Stimulated activated CD4-positive, alpha-beta T cell treated with anti-CD3 and anti-CD28 coated beads, Interleukin-4, amount 100 ng/mL, for 4 hours (primary cell): Measurements from ENCODE around the gene PCSK1N.
"Not testable (repeated sequence)": the region's sequence is repeated elsewhere in the genome, so short reads cannot be mapped to it uniquely, and the experiment has no call there.

Experiments
- DNase-seq, 2 experiments: peaks; one replicate each; pipeline ENCODE4 v3.0.0-alpha.2; 2020

Gene PCSK1N

DNA sequence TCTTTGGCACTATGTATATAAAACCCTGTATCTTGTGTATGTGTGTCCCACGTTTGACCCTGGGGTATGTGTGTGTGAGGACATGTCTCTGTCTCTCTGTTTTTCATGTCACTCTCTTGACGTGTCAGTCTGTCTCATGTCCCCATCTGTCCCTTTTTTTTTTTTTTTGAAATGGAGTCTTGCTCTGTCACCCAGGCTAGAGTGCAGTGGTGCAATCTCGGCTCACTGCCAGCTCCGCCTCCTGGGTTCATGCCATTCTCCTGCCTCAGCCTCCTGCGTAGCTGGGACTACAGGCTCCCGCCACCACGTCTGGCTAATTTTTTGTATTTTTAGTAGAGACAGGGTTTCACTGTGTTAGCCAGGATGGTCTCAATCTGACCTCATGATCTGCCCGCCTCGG lies 16.0 kb downstream of the PCSK1N start:
- not testable (repeated sequence) for DNase-seq

DNA sequence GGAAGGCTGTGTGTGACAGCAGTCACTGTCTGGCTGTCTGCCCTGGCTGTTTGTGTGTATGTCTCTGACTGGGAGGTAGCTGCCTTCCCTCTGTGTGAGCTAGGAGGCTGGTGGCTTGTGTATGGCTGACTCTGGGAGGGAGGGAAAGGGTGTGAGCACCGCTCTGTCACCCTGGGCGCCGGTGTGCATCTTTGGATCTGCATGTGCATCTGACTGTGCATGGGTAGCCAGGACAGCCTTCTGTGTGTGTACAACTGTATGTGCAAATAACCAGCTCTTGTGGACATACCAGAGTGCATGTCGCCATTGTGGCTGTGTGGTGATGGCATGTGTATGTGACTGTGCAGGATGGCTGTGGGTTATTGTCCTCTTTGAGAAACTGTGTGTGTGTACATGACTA lies 16.5 kb downstream of the PCSK1N start:
- no peak for DNase-seq

DNA sequence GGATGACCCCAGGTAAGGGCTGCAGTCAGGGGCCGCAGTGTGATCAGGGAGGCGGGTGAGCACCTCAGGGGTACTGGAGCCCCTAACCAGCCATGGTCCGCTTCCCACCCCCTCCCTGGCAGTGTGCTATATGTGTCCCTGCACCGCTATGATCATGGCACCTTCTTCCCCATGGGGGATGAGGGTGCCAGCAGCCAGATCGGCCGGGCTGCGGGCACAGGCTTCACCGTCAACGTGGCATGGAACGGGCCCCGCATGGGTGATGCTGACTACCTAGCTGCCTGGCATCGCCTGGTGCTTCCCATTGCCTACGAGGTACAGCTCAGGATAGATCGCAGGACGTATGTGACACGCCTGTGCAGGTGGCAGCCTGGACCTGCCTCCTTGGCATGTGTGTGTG lies 17.3 kb downstream of the PCSK1N start:
- no peak for DNase-seq

DNA sequence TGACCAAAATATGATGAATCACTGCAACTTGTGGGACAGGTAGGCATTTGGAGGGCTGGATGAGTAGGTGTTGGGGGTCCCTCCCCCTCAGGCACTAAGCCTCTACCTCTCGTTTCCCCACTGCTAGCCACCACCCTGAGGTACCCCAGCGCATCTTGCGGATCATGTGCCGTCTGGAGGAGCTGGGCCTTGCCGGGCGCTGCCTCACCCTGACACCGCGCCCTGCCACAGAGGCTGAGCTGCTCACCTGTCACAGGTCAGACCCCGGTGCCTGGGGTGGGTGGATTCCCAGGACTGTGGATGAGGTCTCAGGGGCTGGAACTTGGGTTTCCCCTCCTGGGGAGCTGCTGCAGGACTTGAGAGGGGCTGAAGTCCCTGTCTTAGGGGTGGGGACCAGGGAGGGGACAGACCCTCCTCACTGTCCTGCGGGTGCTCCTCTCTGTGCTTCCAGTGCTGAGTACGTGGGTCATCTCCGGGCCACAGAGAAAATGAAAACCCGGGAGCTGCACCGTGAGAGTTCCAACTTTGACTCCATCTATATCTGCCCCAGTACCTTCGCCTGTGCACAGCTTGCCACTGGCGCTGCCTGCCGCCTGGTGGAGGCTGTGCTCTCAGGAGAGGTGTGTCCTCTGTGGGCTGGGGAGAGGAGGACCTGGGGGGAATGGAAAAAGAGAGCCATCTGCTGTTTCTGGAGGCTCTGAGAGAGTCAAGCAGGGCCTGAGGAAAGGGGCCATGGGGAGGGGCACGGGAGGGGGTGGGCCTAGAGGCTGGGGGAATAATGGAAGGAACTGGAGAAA lies 19.2 kb downstream of the PCSK1N start:
- DNase-seq: no peak

DNA sequence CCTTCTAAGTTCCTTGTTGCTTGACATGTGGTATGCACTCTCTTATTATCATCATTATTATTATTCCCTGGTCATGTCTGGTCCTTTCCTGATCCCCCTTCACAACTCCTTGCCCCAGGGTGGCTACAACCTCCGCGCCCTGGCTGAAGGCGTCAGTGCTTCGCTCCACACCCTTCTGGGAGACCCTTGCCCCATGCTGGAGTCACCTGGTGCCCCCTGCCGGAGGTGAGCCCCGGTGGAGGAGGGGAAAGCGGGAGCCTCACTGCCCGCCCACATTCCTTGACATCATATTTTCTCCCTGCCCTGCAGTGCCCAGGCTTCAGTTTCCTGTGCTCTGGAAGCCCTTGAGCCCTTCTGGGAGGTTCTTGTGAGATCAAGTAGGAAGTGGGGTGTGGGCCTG lies 20.1 kb downstream of the PCSK1N start:
- DNase-seq: no peak

DNA sequence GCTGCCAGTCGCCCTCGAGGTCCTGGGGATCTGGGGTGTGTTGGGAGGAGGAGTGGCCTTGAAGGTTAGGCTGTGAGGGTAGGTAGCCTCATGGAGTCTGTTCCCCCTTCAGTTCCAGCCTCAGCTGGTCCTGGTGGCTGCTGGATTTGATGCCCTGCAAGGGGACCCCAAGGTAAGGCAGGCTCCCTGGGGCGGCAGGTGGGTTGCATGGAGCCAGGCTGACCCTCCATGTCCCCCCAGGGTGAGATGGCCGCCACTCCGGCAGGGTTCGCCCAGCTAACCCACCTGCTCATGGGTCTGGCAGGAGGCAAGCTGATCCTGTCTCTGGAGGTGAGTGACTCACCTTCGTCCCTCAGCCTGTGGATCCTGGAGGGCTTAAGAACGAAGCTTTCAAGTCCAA lies 20.7 kb downstream of the PCSK1N start:
- DNase-seq: no peak

DNA sequence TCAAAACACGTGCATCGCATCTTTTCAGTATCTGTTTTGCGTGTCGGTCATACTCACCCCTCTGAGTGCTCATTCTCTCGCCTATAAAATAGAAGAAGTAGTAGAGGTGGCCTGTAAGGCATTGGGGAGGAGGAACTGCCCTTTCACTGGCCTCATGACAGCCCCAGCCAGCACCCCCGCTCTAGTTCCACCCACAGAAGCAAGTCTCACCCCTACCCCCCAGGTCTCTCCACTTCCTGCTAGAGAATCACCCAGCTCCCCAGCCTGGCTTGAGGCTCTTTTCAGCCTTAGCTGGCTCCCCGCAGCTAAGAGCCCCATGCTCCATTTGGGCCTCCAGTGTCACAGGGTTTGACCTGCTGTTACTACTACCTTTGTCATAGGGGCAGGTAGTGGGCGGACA lies 21.8 kb downstream of the PCSK1N start:
- DNase-seq: no peak

DNA sequence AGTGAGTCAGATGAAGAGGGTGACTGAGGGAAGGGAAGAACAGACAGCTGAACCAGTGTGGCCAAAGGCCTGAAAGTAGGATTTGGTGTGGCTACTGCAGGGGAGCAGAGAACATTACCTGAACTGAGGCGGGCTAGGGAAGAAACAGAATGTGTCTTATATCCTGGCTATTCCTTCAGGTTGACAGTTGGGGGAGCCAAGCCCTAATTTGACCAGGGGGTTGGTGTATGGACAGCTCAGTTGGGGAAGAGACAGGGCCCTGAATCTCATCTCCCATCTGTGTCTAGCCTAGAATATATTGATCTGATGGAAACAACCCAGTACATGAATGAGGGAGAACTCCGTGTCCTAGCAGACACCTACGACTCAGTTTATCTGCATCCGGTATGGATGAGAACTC lies 29.3 kb downstream of the PCSK1N start:
- DNase-seq: no peak

DNA sequence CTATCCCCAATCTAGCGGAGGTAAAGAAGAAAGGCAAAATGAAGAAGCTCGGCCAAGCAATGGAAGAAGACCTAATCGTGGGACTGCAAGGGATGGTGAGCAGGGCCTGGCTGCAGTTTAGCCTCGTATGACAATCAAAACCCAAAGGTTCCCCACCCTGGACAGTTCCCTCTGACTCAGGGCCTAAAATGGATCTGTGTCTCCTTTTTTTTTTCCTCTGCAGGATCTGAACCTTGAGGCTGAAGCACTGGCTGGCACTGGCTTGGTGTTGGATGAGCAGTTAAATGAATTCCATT lies 32.6 kb downstream of the PCSK1N start:
- DNase-seq: no peak

DNA sequence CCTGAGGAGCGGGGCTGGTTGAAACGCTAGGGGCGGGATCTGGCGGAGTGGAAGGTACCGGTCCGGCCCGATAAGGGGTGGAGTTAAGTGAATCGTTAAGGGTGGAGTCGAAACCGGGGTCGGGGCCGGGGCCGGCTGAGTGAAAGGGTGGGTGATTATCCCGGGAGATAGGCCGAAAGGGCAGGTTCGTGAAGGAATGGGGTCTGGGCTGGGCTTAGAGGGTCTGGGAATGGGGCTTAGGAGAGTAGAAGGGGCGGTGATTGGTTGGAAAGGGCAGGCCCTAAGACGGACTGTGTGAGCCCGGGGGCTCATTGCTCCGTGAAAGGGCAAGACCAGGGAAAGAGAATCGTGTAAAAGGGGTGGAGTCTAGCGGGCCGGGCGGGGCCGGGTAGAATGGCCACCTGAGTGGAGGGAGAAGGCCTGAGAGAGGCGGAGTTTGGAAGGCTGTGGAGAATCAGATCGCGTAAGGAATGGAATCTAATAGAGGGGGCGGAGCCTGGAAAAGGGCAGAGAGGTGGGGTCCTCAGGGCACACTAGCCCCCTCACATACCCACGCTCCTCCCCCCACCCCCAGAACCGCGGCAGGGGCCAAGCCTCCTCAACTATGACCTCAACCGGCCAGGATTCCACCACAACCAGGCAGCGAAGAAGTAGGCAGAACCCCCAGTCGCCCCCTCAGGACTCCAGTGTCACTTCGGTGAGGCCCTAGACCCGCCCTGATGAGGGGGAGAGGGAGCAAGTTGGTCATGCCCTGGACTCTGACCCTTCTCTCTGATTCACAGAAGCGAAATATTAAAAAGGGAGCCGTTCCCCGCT lies 33.1 kb downstream of the PCSK1N start:
- DNase-seq: peak; percentile 44 to 54

DNA sequence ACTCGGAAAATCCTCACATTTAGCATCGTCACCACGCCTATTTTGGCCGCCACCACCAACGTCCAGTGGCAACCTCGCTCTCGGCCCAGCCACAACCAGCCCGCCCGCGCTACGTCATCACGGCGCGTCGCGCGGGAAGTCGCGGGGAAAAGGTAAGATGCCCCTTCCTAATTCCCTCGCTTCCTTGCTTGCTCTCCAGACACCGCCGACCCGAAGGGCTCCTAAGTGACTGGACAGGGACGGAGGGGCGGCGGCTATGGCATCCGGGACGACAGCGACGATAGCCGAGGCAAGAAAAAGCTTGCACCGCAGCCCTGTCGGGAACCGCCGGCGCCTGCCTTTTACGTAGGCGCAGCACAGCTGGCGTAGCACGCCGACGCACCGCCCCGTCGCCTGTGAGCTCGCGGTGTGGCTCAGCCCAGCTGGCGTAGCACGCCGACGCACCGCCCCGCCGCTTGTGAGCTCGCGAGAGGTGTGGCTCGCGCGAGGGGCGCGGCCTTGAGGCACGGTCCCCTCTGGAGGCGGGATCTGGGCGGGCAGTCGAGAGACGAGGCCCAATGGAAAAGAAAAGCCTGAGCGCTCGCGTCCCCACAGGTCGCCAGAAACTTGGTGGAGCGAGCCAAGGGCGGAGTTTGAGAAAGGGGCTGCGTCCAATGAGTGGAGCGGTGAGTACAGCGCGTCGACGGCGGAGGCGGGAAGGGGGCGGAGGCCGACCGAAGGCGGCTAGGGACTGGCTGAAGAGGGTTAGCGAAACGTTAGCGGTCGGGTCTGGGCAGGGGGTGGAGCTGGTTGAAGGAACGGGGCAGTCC lies 33.9 kb downstream of the PCSK1N start, which contains the start of gene HDAC6:
TSS of gene HDAC6 (plus strand) at position 788 of the 809 bp plus-strand sequence. CDS start 626 bp downstream, outside the sequence.
- peak; percentile 86 to 97 for DNase-seq

DNA sequence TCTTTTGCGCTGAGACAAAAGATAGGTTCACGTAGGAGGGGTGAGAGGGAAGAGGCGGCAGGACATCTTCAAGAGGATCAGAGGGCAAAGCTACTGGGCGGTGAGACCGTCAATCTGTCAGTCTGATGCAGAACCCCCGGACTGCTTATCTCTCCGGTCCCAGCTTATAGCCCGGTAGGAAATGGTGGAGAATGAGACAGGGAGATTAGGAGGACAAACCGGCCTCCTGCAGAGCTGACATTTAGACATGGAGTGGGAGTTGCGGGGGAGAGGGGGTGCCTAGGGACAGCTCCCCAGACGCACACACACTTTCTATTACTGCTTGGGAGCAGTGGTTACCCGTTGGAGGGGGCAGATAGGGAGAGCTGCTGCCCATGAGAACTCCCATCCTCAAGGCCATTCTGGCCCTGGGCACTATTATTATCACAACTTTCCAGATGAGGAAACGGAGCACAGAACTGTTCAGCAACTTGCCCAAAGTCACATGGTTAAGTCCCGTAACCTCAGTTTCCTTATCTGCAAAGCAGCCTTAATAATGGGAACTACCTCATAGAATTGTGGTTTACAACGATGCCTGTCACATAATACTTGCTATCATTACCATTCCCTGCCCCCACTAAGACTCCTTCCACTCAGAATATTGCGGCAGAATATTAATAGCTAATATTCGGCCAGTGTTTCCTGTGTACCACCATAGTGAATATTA lies 34.7 kb downstream of the PCSK1N start:
- no peak for DNase-seq

DNA sequence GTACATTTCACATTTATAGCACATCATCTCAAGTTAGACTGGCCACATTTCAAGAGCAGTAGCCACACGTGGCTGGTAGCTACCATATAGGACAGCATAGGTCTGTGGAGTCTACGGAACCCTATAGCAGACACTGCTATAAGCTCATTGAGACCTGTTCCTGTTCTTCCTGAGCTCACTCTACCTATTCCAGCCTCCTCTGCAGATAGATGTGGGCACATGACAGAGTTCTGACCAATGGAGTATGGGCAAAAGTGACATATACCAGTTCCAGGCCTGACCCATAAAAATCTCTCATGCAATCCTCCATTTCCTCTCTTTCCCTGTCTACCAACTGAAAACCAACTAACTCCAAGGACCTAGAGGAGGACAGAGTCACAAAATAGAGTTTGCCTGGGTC lies 37.1 kb downstream of the PCSK1N start:
- DNase-seq: no peak

DNA sequence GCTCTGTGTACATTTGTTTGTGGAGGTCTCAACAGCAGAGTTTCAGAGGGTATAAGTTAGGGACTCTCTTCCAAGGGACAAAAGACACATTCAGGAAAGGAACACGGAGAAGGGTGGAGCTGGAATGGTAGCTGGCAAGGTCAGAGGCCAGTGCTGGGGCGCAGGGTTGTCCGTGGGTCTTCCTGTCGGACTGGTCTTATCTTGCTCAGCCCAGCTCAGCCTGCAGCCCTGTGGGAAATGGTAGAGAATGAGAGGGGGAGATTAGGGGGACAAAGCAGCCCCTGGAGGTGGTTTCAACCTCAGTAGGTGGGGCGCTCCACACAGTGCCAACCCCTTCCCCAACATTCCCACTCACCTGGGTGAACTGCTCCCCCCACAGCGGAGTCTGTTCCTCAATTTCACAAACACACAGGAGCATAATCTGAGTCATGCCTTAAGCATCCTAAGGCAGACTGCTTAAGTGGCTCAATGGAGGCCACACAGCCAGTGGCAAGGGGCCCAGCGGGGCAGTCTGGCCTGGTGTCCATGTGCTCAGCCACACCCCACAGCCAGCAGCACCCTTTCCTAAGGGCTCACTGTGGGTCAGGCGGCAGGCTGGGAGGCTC lies 40.4 kb downstream of the PCSK1N start:
- DNase-seq: no peak

DNA sequence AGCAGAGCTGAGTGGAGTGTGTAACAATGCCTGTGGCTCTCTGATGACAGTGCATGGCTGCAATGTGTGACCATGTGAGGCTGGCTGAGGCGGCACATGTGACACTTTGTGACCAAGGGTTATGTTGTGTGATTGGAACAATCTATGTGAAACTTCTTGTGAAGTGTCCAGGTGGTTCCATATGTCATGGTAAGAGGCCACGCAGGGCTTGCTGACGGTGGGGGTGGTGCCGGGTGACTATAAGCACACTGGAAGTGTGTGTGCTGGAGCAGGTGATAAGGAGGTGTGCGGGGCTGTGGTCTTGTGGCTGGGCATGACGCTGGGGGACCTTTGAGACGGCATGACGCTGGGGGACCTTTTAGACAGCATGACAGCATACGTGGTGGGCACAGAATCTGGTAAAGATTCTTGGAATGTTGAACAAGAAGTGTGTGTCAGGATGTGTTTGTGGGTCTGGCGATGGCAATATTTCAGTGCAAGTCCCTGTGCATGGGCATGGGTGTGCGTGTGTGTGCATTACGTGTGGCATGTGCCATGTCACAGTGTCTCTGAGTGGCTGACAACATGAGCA lies 41.0 kb downstream of the PCSK1N start:
- no peak for DNase-seq

DNA sequence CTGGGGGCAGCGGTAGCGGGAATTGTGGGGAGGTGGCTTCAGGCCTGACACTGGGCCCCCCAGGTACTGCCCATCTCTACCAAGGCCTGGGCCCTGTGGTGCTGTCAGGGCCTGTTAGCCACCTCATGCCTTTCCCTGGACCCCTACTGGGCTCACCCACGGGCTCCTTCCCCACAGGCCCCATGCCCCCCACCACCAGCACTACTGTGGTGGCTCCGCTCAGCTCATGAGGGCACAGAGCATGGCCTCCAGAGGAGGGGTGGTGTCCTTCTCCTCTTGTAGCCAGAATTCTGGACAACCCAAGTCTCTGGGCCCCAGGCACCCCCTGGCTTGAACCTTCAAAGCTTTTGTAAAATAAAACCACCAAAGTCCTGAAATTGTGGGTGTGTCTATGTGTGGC lies 41.5 kb downstream of the PCSK1N start:
- DNase-seq: no peak

DNA sequence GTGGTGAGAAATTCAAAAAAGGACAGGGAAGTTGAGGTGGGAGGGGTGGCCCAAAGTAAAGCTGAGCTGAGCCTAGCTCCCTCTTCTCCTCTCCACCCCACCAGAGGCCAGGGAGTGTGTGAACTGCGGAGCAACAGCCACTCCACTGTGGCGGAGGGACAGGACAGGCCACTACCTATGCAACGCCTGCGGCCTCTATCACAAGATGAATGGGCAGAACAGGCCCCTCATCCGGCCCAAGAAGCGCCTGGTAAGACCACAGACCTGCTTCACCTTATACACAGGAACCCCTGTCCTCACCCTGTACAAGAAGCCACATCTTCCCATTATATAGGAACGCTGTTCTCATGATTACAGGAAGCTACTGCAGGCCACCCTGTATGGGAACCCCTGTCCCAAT lies 43.2 kb downstream of the PCSK1N start:
- DNase-seq: no peak

DNA sequence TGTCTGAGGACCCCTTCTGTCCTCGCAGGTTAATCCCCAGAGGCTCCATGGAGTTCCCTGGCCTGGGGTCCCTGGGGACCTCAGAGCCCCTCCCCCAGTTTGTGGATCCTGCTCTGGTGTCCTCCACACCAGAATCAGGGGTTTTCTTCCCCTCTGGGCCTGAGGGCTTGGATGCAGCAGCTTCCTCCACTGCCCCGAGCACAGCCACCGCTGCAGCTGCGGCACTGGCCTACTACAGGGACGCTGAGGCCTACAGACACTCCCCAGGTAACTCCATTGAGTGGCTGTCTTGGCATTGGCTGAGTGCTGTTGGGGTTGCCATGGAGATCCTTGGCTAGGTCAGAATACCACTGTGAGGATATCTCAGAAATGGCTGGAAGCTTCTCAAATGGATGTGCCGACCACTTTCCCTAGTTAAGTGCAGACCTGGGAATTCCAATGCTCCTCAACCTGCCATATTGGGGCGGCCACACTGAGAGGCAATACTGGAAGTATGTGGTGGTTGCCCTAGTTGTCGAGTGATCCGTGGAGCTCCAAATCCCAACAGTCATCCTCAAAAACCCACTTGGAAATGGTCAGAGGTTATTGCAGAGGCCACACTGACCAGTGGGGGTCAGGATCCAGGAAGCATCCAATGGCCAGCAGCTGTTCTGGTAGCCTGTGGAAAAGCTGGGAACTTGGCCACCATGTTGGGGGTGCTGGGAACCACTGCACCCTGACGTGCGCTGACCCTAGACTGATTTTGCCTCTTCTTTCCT lies 44.2 kb downstream of the PCSK1N start:
- no peak for DNase-seq

DNA sequence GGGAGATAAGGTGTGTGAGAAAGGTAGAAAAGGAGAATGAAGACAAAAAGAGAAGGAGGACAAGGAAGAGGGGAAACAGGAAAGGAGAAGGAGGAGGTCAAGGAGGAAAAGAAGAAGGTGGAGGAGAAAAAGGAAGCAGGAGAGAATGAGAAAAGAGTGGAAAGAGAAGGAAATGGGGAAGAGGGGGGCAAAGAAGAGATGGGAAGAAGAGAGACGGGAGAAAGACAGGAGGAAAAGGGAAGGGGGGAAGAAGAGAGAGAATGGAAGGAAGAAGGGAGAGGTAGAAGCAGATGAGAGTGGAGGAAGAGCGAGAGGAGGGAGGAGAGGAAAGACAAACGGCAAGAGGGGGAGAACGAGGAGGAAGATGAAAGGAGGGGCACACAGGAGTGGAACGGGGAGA lies 44.9 kb downstream of the PCSK1N start:
- no peak for DNase-seq

DNA sequence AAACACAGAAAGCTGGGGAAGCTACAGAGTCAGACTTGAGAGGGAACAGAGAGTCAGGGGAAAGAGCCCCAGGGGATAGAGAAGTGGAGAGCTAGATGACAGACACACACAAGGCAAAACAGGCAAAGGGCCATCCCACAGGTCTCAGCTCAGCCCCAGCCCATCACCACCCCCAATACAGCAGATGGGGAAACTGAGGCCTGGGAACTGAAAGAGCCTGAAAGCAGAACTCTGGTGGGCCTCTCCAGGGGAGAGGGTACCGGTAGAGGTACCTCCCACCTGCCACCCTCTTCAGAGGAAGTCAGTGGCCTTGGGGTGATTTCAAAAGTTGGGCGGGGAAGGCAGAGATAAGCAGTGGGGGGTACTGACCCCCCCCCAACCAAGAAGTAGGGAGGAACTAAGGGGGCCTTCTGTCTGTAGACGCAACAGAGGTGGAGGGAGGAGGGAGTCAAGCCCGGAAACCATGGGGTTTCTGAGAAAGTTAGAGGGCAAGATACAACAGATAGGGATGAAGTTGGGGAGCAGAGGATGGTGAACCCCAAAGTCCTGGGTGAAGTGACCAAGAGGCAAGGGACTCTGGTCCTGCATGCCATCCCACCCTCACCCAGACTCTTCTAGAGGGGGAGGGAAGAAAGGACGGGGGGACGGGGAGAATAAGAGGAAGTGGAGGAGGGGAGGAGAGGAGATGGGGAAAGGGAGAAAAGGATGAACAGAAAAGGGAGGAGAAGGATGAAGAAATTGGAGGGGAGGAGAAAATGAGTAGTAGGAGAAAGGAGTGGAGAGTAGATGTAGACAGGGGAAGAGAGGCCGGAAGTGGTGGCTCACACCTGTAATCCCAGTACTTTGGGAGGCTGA lies 45.8 kb downstream of the PCSK1N start:
- no peak for DNase-seq
